GM13976 (cell line): ENCODE measurements around the gene KLK3.

Source experiments
- DNase-seq: peaks from one replicate; pipeline ENCODE4 v3.0.0; 2012; ENCODE audit warnings: low spot score
- CTCF ChIP-seq: IDR thresholded peaks from 2 replicates; pipeline ENCODE4 v1.5.1; 2012; ENCODE audit warnings: borderline replicate concordance, mild to moderate bottlenecking; ENCODE audit not compliant: insufficient read depth; ENCODE audit errors: extremely low read depth, missing control alignments, control extremely low read depth
- in situ Hi-C: fragments of 300-500 bp; cut with MboI; formaldehyde crosslinking; loops from one replicate; pipeline ENCODE4 v1.12.0; 2022; ENCODE audit warnings: low sequenced_read_pairs, mixed read lengths, inconsistent platforms; ENCODE audit not compliant: unreplicated experiment

KLK3 gene

GRCh38 chr19:50896591-50897190, 42.0 kb downstream of the KLK3 start:
- no peak for TF ChIP-seq CTCF

GRCh38 chr19:50897191-50897607, 42.5 kb downstream of the KLK3 start:
- TF ChIP-seq CTCF: no peak
- in situ Hi-C loops: no loop called here
- no peak for DNase-seq

More at GRCh38 chr19:50896591-50897190, 42.0 kb downstream of the KLK3 start:
- peak; percentile 86 for DNase-seq
- in situ Hi-C loops: no loop called here

GRCh38 chr19:50897612-50898011, 42.9 kb downstream of the KLK3 start:
- in situ Hi-C loops: no loop called here
- no peak for DNase-seq
- peak; percentile 8 for TF ChIP-seq CTCF

GRCh38 chr19:50898018-50898417, 43.3 kb downstream of the KLK3 start:
- no peak for DNase-seq
- no peak for TF ChIP-seq CTCF
- in situ Hi-C loops: no loop called here

- no peak for TF ChIP-seq CTCF
- in situ Hi-C loops: no loop called here
- DNase-seq: no peak
Measured at GRCh38 chr19:50899569-50899968, 44.9 kb downstream of the KLK3 start.

GRCh38 chr19:50902640-50903039, 47.9 kb downstream of the KLK3 start:
- in situ Hi-C loops: no loop called here
- TF ChIP-seq CTCF: no peak
- DNase-seq: no peak
